Measurements from ENCODE around the gene CBX2. TPM values are rescaled to one million over a fixed set of nuclear protein-coding genes. Genes with fewer than 3 reads are reported as not detected.
"Not testable (repeated sequence)": the region's sequence is repeated elsewhere in the genome, so short reads cannot be mapped to it uniquely, and the experiment has no call there.

CBX2 gene
- total RNA-seq, 1 donor from 2014 or later: 2.9 TPM

DNA sequence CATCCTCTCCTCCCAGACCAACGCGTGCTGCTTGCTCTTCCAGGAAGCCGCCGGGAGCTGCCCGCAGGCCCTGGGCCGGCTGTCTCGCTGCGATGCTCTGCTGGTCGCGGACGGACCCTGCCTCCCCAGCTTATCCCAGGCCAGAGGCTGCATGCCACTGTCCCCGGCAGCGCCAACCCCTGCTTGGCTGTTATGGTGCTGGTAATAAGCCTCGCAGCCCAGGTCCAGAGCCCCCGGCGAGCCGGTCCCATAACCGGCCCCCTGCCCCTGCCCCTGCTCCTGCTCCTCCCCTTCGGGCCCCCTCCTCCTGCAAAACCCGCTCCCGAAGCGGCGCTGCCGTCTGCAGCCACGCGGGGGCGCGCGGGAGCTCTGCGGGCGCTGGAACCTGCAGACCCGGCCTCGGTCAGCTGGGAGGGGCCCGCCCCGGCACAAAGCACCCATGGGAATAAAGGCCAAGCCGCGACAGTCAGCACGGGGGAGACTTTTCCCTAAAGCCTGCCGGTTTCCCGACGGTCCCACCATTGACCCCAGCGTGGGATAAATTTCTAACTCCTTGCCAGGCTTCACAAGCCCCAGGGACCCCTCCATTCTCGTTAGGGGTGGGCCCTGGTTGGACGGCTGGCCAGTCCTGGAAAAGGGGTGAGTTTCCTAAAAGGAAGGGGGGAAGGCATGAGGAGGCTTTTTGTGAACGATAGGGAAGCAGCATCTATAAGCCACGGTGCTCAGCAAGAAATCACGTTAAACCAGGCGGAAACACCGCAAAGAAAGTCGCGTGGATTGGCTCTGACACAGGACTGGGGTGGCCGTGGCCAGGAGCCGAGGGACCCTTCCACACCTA lies 36.0 kb upstream of the CBX2 start:
- ATAC-seq (peak; percentile 81), DNase-seq (peak; percentile 84)
- intact Hi-C loops (cut with micrococcal nuclease): no loop called here

- ATAC-seq (no peak), DNase-seq (no peak)
- intact Hi-C loops (cut with micrococcal nuclease): no loop called here
Measured at GRCh38 chr17:79742589-79742918, 35.4 kb upstream of the CBX2 start.

- intact Hi-C loops (cut with micrococcal nuclease): no loop called here
- no peak for ATAC-seq
Measured at GRCh38 chr17:79742951-79743476, 34.9 kb upstream of the CBX2 start.

GRCh38 chr17:79743614-79744013 lies 34.3 kb upstream of the CBX2 start:
- intact Hi-C loops (cut with micrococcal nuclease): no loop called here
- ATAC-seq: no peak
- DNase-seq: no peak

More at GRCh38 chr17:79742951-79743476, 34.9 kb upstream of the CBX2 start:
- no peak for DNase-seq

- intact Hi-C loops (cut with micrococcal nuclease): no loop called here
- no peak for DNase-seq
- ATAC-seq: no peak
Measured at GRCh38 chr17:79745641-79746105, 32.3 kb upstream of the CBX2 start.

- ATAC-seq: peak; percentile 13
- DNase-seq: no peak
- intact Hi-C loops (cut with micrococcal nuclease): no loop called here
Measured at GRCh38 chr17:79746889-79747507, 30.9 kb upstream of the CBX2 start.

GRCh38 chr17:79747508-79748294 lies 30.2 kb upstream of the CBX2 start:
- DNase-seq (no peak), ATAC-seq (no peak)
- intact Hi-C loops (cut with micrococcal nuclease): no loop called here

GRCh38 chr17:79748295-79749099 lies 29.5 kb upstream of the CBX2 start:
- intact Hi-C loops (cut with micrococcal nuclease): no loop called here
- ATAC-seq: no peak

GRCh38 chr17:79749156-79749815 lies 28.7 kb upstream of the CBX2 start:
- intact Hi-C loops (cut with micrococcal nuclease): no loop called here
- ATAC-seq (no peak), DNase-seq (no peak)

More at GRCh38 chr17:79748295-79749099, 29.5 kb upstream of the CBX2 start:
- DNase-seq: no peak

GRCh38 chr17:79749958-79750357 lies 28.0 kb upstream of the CBX2 start:
- intact Hi-C loops (cut with micrococcal nuclease): no loop called here
- ATAC-seq (no peak), DNase-seq (no peak)

GRCh38 chr17:79750650-79751545 lies 27.1 kb upstream of the CBX2 start:
- intact Hi-C loops (cut with micrococcal nuclease): no loop called here
- ATAC-seq: no peak
- no peak for DNase-seq

DNA sequence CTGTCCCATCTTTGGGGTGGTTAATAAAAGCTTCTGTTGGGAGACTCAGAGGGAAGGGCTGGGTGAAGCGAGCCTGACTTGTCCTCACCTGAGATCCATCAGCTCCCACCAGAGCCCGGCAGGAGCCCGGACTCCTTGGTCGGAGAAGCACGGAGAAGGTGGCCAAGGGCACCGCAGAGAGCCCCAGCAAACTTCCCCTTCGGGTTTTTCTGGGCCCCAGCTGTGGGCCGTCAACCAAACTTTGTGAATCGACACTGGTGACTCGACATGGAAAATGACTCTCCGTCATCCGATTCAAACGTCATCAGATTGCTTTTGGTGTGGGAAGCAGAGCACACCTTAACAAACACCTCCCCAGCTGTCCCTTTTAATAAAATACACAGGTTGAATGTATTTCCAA lies 25.8 kb upstream of the CBX2 start:
- no peak for DNase-seq
- intact Hi-C loops (cut with micrococcal nuclease): no loop called here
- ATAC-seq: no peak

DNA sequence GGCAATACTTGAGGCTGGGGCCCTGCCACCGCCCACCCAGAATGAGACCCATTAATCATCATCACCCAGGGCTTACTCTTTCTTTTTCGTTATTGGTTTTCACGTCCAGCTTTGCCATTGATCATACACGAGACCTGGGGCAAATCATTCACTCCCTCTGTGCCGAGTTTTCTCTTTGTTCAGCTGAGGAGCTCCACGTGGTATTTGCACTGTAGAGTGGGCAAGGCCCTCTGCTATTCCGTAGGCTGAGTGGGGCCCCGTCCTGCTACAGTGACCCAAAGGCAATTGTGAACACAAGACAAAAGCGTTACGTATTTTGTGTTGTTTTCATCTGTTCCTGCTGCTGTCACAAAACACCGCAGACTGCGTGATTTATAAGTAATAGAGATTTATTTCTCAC lies 23.6 kb upstream of the CBX2 start:
- no peak for DNase-seq
- intact Hi-C loops (cut with micrococcal nuclease): no loop called here
- no peak for ATAC-seq

- intact Hi-C loops (cut with micrococcal nuclease); DNase-seq; ATAC-seq: not testable (repeated sequence)
Measured at GRCh38 chr17:79754903-79755302, 23.0 kb upstream of the CBX2 start.

DNA sequence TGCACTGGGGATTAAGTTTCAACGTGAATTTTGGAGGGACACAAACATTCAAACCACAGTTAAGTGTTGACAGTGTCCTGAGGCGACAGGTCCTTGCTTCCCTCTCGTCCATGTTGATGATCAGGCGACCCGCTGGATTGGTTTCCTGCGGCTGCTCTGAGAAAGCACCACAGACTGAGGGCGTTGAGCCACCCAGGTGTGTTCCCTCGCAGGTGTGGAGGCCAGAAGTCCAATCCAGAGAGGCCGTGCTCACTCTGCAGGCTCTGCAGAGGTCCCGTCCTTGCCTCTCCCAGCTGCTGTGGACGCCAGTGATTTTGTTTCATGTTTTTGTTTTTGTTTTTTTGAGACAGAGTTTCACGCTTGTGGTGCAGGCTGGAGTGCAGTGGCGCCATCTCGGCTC lies 22.4 kb upstream of the CBX2 start:
- no peak for ATAC-seq
- no peak for DNase-seq
- intact Hi-C loops (cut with micrococcal nuclease): no loop called here

GRCh38 chr17:79757140-79757745 lies 20.7 kb upstream of the CBX2 start:
- intact Hi-C loops (cut with micrococcal nuclease): no loop called here
- no peak for ATAC-seq
- DNase-seq: no peak

DNA sequence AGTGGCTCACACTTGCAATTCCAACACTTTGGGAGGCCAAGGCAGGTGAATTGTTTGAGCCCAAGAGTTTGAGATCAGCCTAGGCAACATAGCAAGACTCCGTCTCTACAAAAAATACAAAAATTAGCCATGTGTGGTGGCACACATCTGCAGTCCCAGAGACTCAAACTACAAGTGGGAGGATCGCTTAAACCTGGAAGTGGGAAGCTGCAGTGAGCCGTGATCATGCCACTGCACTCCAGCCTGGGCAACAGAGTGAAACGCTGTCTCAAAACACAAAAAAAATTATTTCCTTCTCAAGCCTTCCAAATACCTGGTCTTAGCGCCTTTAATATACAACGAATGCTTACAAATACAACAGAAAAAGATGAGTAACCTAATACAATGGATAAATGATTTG lies 19.7 kb upstream of the CBX2 start:
- ATAC-seq (no peak), DNase-seq (no peak)
- intact Hi-C loops (cut with micrococcal nuclease): no loop called here

Data from left ventricle myocardium superior (tissue), 1 donor.